COLO829 (cell line): ENCODE data around the gene FOXP4.
A peak's percentile ranks its signal among the peaks of the same experiment; 100 is the strongest.

ENCODE experiments used
- DNase-seq: peaks from one replicate; pipeline ENCODE4 v3.0.0; 2012; ENCODE audit warnings: low spot score

Gene FOXP4

DNA sequence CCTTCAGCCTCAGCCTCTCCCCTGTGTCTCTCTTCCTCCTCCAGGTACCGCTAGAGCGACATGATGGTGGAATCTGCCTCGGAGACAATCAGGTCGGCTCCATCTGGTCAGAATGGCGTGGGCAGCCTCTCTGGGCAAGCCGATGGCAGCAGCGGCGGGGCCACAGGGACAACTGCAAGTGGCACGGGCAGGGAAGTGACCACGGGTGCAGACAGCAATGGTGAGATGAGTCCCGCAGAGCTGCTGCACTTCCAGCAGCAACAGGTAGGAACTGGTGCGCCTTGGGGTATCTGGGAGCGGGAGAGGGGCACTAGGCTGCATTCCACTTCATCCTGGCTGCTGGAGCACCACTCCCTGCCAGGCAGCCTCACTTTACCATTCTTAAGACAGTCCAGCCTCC is 19.5 kb downstream of the FOXP4 start:
- DNase-seq, result no peak

- no peak for DNase-seq
Observed at GRCh38 chr6:41566961-41567360, 20.8 kb downstream of the FOXP4 start.

DNA sequence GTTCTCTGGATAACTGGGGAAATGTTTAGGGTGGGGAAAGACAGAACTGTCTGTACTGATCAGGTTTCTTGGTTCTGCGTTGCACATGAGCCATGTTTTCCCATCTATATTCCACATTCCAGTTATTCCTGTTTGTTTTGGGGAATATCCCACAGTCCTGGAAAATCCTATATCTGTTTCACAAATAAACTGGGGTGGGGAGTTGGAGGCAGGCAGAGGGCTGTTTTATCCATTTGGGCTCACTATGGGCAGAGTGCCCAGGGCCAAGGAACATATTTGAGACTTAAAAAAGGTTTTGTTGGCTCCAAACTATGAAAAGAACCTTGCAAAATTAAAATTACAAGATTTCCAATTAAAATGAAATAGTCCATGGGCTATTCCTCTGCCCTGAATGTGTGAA is 21.5 kb downstream of the FOXP4 start:
- no peak for DNase-seq

DNA sequence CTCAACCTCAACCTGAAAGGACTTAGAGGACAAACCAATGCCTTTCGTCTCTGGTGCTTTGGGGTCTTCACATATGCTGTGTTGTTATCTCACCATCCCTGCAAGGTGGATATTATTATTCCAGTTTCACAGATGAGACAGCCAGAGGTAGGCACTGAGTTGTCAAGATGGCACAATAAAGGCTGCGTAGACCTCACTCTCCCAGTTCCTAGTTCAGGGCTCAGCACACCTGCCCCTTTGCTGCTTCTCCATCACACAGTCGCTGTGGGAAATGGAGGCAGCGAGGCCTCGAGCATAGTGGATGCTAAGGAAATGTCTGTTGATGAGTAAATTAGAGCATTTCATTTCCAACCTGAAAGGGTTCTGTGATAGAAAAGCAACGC is 22.0 kb downstream of the FOXP4 start:
- no peak for DNase-seq

DNA sequence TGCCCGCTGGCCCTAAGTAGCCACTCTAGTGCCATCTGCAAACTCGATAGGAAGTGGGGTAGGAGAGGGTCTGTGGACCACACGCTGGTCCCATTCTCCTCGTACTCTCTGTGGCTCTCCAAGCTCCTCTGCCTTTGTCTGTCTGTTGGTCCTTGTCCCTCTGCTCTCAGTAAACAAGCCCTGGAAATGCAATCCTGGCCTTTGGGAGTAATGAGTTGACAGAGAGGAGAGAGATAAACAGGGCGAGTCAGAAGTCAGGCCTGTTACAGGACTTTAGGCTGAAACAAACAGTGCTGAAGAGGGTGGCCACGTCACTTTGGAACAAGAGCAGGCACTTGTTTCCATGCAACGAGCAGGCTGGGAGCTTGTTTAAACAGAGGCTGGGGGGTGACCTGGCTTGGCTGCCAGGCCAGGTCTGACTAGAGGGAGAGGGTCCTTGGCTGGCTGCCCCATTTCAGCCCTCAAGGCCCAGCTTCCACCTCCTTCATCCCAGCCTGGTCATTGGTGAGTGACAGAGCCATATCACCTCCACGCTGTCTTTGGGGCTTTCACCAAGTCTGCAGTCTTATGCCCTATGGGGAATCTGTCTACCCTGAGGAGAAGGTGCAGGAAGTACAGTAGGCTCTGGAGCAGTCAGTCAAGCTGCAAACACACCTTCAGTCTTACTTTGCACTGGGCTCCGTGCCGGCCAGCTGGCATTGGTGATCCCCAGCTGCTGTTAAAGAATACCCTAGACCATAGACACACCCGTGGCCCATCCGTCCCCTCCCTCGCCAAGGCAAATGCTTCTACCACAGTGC is 22.6 kb downstream of the FOXP4 start:
- no peak for DNase-seq

DNA sequence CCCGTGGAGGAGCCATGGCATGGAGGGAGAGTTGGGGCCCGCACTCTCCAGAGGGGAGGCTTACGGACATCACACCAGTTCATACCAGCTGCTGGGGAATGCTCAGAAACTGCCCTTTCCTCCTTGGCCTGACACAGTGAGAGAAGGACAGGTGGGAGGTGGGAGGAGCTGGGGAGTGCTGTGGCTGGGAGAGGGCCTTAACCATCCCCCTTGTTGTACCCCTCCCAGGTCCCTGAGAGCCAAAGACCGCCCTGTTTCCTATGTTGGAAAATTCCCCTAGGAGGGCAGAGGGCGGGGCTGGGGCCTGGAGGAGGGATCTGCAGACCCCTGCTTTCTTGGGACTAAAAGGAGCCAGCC is 24.1 kb downstream of the FOXP4 start:
- no peak for DNase-seq

DNA sequence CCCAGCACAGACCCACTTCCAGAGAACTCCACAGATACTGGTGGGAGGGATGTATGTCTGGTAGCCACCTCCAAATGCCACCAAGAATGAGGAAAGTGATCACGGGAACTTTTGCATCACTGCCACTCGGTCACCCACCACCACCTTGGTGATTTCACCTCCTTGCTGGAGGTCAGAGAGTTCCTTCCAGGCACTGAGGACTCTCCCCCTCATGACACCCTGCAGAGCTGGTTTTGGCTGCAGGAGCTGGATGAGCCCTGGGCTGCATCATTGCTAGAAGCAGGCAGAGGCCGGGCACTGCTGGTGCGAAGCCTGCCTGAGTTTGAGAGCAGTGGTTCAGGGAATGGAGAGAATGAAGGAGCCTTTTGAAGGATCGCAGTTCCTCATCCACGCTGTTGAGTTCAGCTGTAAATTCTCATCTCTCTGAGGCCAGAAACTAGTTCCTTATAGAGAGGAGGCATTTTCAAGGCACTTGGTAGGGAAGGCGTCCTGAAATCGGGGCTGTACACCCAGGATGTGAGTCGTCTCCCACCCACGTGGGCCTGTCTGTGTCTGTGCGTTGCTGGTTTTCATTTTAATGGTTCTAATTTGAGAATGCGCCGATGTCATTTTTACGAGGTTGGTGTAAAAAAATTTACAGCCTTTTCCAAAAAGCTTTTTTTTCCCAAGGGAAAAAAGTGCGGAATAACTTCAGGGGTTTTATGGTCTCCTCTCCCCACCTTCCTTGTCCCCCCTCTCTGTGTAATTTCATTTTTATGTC is 25.0 kb downstream of the FOXP4 start:
- DNase-seq, result no peak

- no peak for DNase-seq
Observed at GRCh38 chr6:41572613-41573012, 26.4 kb downstream of the FOXP4 start.

DNA sequence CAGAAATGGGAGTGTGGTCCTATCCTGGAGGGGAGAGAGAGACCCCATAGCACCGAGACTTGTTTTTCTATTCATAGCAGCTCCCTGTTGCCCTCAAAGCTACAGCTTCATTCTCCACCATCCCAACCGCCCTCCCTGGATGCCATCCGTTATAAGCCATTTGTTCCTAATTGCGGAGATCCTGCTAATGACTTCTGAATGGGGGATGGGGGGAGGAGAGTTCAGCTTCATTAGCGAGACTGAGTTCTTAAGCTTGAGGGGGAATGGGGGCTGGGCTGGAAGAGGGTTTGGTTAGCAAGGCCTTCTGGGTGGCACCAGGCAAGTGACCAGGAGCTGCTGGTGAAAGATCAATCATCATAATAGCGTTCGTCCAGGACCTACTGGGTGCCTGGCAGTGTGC is 27.1 kb downstream of the FOXP4 start:
- no peak for DNase-seq

- no peak for DNase-seq
Observed at GRCh38 chr6:41573985-41574384, 27.8 kb downstream of the FOXP4 start.

GRCh38 chr6:41575598-41575997 is 29.4 kb downstream of the FOXP4 start:
- DNase-seq, result no peak

DNA sequence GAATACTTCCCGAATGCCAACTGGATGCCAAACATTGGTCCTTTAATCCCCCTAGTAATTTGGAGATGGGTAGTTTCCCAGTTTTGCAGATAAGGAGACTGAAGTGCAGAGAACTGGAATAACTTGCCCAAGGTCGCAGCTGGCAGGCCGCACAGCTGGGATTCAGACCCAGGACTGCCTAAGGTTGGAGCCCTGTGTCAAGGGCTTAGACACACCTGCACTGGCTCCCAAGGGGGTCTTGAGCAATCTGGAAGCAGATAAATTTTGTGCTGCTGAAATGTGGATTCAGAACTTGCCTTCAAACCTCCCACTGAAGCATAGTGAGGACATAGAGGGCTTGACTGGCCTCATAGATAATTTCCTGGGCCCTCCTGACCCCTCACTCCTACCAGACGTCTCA is 30.5 kb downstream of the FOXP4 start:
- no peak for DNase-seq

GRCh38 chr6:41577356-41578216 is 31.4 kb downstream of the FOXP4 start:
- no peak for DNase-seq

DNA sequence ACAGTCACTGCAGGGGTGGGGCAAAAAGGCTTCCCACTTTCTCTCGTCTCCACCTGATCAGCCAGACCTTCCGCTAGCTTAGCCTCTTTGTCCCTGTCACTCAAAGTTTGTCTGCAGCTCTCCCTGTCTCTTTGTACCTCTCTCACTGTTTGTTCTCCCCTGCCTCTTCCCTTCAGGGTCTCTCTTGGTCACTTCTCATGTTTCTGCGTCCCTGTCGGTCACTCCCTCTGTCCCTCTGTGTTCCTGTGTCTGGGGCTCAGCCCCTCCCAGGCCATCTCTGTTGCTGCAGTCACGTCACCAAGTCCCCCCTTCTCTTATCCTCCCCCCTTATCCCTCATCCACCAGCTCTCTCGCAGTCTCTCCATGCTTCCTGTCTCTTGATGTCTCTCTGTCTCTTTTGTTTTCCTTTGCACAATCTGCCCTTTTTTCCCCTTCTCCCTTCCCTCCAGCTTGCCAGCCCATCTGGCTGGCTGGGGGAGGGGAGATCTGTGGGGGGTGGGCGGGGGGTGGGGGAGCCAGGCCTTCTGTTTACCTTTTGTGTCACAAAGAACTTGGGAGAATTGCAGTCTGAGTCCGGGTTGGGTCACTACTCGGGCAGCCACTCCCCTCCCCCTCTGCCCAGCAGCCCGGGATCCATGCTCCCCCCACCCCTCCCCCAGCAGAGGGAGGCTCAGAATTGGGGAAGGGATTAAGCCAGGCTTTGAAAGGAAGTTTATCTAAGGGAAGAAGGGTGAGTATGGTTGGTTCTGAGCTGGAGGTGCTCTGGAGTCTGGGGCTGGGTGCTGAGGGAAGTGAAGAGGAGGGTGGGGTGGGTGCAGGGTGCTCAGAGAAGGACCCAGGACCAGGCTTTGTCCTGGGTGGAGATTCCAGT is 32.3 kb downstream of the FOXP4 start:
- DNase-seq, result peak; percentile 50

- DNase-seq, result no peak
Observed at GRCh38 chr6:41579088-41579610, 33.0 kb downstream of the FOXP4 start.

GRCh38 chr6:41580690-41581089 is 34.5 kb downstream of the FOXP4 start:
- DNase-seq, result no peak

- DNase-seq, result peak; percentile 77
Observed at GRCh38 chr6:41581381-41581991, 35.3 kb downstream of the FOXP4 start.

DNA sequence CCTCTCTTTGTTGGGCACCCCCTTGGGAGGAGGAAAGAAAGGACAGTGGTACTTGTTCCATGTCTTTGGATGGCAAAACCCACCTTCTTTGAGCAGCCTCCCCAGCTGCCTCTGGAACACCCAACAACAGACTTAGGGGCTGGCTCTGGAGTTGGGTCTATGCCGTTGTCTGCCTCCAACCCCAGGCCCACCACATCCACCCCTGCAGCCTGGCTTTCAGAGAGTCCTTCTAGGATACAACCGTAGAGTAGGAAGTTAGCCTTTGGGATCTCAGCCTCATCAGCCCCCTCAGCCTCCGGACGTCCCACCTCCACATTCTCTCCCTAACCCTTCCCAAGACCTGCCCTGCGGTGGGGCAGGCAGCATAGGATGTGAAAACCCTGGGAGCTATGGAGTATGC is 36.4 kb downstream of the FOXP4 start:
- DNase-seq, result no peak

- no peak for DNase-seq
Observed at GRCh38 chr6:41583565-41583964, 37.4 kb downstream of the FOXP4 start.

- no peak for DNase-seq
Observed at GRCh38 chr6:41584205-41584604, 38.0 kb downstream of the FOXP4 start.

DNA sequence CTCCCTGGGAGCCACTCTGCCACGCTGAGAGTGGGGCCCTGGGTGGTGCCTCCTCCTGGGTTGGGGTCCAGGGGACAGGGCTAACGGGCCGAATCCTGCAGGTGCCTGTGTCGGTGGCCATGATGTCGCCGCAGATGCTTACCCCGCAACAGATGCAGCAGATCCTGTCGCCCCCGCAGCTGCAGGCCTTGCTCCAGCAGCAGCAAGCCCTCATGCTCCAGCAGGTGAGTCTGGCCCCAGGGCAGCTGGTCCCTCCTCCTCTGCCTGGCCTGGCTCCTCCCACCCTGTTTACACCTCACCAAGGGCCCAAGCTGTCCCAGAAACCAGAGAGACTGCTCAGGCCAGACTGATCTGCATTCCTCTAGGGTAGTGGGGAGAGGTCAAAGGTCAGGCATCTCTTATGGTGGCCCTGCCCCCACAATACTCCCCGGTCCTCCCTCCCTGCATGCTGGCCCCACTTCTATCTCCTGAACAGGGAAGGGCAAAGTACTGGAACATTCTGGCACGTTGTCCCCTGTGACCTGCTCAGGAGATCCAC is 38.6 kb downstream of the FOXP4 start:
- DNase-seq, result no peak
